ENCODE results near the gene ZNF17.

The ZNF17 gene

DNA sequence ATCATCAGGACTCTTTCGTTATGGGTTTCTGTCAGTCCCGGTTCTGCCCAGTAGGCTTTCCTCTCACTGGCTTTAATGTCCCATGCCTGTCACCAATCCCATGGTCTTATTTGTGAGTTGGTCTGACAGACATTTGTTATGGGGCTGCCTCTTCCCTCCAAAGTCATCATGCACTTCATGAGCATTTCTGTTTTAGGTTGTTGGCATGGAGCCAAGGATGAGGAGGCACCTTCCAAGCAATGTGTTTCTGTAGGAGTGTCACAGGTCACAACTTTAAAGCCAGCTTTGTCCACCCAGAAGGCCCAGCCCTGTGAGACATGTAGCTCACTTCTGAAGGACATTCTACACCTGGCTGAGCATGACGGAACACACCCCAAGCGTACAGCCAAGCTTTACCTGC, 8.5 kb downstream of the ZNF17 start:
- DNase-seq (ENCODE audit: low read depth), result no peak
- H3K4me3 ChIP-seq (ENCODE audit: low read depth, low read length), result no peak overlapping the region
- no peak for TF ChIP-seq MYC (IDR thresholded peaks at IDR 0.05; ENCODE audit: low read depth, low read length)
- TF ChIP-seq, protein P1, sequence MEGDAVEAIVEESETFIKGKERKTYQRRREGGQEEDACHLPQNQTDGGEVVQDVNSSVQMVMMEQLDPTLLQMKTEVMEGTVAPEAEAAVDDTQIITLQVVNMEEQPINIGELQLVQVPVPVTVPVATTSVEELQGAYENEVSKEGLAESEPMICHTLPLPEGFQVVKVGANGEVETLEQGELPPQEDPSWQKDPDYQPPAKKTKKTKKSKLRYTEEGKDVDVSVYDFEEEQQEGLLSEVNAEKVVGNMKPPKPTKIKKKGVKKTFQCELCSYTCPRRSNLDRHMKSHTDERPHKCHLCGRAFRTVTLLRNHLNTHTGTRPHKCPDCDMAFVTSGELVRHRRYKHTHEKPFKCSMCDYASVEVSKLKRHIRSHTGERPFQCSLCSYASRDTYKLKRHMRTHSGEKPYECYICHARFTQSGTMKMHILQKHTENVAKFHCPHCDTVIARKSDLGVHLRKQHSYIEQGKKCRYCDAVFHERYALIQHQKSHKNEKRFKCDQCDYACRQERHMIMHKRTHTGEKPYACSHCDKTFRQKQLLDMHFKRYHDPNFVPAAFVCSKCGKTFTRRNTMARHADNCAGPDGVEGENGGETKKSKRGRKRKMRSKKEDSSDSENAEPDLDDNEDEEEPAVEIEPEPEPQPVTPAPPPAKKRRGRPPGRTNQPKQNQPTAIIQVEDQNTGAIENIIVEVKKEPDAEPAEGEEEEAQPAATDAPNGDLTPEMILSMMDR (IDR thresholded peaks at IDR 0.05; ENCODE audit: low read depth, low read length), result no peak
- no peak for TF ChIP-seq POLR2A (IDR thresholded peaks at IDR 0.05; ENCODE audit: extremely low read depth, insufficient read length)
- TF ChIP-seq, protein P2, sequence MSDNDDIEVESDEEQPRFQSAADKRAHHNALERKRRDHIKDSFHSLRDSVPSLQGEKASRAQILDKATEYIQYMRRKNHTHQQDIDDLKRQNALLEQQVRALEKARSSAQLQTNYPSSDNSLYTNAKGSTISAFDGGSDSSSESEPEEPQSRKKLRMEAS (IDR thresholded peaks at IDR 0.05; ENCODE audit: low read depth, low read length), result no peak

DNA sequence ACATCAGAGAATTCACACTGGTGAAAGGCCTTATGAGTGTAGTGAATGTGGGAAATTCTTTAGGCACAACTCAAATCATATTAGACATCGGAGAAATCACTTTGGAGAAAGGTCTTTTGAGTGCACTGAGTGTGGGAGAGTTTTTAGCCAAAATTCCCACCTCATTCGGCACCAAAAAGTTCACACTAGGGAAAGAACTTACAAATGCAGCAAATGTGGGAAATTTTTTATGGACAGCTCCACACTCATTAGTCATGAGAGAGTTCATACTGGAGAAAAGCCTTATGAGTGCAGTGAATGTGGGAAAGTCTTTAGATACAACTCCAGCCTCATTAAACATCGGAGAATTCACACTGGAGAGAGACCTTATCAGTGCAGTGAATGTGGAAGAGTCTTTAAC, 10.1 kb downstream of the ZNF17 start:
- DNase-seq (ENCODE audit: low read depth), result no peak
- TF ChIP-seq, protein P2 (IDR thresholded peaks at IDR 0.05; ENCODE audit: low read depth, low read length), result no peak
- TF ChIP-seq, protein P1 (IDR thresholded peaks at IDR 0.05; ENCODE audit: low read depth, low read length), result no peak
- TF ChIP-seq POLR2A (IDR thresholded peaks at IDR 0.05; ENCODE audit: extremely low read depth, insufficient read length), result no peak
- no peak for TF ChIP-seq MYC (IDR thresholded peaks at IDR 0.05; ENCODE audit: low read depth, low read length)
- H3K4me3 ChIP-seq (ENCODE audit: low read depth, low read length), result no peak overlapping the region

DNA sequence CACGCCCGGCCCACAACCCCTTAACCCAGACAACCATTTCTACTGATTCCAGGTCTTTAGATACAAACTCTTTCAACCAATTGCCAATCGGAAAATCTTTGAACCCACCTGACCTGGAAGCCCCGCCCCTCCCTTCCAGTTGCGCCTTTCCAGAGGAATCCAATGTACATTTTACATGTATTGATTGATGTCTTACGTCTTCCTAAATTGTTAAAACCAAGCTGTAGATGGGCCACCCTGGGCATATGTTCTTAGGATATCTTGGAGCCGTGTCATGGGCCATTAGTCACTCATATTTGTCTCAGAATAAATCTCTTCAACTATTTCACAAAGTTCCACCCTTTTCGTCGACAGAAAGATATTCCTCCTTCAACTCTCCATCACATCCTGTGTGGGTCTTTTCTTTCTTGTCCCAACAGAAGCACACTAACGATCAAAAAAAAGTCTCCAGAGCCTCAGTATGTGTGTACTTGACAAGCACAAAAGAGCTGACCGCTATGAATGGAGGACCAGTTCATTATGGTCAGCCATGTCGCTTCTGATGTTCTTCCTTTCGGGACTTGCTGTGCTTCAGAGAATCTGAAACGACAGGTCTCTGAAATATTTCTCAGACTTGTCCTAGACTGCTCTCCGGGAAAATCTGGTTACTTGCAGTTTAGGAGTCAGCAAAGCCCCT, 23.6 kb downstream of the ZNF17 start:
- TF ChIP-seq, protein P2 (IDR thresholded peaks at IDR 0.05; ENCODE audit: low read depth, low read length), result no peak
- TF ChIP-seq POLR2A (IDR thresholded peaks at IDR 0.05; ENCODE audit: extremely low read depth, insufficient read length), result no peak
- no peak for TF ChIP-seq MYC (IDR thresholded peaks at IDR 0.05; ENCODE audit: low read depth, low read length)
- TF ChIP-seq, protein P1 (IDR thresholded peaks at IDR 0.05; ENCODE audit: low read depth, low read length), result no peak
- no peak for DNase-seq (ENCODE audit: low read depth)
- peak overlapping the region; percentile 64 for H3K4me3 ChIP-seq (ENCODE audit: low read depth, low read length)

DNA sequence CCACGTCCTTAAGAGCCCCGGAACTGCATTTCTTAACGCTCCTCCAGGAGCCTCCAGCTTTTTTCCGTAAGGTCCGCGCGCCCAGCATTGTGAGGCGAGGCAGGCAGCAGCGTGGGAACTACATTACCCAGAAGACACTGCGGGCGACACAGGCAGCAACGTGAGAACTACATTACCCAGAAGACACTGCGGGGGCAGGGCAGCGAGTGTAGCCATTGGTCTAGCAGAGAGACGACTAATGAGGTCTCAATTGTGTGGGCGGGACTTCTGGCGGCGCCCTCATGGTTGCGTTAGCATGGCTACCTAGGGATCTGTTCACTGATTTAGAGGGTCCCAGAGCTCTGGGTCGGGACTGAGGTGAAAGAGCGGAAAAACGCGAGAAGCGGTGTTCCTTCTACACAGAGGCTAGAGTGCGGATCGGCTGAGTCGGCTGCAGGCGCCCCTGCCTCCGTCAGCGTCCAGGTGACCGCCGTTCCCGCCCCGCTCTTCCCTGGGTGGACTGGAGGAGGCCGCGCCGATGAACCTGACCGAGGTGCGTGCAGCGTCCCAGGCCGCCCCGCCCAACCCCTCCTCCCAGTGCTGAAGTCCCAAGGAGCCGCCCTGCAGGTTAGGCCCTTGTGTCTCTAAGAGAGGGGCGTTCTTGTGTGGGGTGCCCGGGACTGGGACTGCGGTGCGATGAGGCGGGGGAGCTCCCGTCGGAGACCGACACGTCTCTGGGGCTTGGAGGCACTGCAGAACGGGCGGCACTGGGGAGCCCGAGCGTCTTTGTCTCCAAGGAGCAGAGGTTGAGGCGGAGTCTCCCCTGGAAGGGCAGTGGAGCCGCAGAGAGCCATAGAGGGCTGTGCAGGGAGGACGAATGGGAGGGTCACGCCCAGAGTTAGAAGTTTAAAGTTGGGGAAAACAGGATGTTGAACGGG, 24.4 kb downstream of the ZNF17 start, which contains the start of gene ZNF749:
Gene ZNF749, plus strand, starts transcription at position 264 of the 917 bp plus-strand sequence. Its CDS starts 254 bp downstream, at position 518.
- H3K4me3 ChIP-seq (ENCODE audit: low read depth, low read length), result peak within 1 kb of the TSS; percentile 82
- DNase-seq (ENCODE audit: low read depth), result peak; percentile 95
- TF ChIP-seq, protein P2 (IDR thresholded peaks at IDR 0.05; ENCODE audit: low read depth, low read length), result peak; percentile 67
- TF ChIP-seq POLR2A (IDR thresholded peaks at IDR 0.05; ENCODE audit: extremely low read depth, insufficient read length), result peak; percentile 55
- TF ChIP-seq, protein P1 (IDR thresholded peaks at IDR 0.05; ENCODE audit: low read depth, low read length), result no peak
- peak; percentile 88 for TF ChIP-seq MYC (IDR thresholded peaks at IDR 0.05; ENCODE audit: low read depth, low read length)

DNA sequence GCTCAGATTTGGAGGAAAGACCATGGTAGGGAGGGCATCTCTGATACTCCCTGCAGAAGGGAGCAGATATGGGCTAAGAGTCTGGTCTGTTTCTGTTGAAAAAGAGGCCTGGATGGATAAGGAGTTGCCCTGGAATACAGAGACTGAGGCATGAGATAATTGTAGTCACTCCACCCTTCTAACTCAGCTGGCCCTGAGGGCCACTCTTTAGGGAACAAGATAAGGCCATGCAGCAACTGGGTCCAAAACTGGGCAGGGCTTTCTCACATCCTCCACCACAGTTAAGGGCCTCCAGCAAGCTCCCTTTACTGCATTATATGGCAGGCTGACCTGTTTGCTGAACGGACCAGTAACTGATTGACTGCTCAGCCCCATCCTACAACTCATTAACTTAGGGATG, 25.5 kb downstream of the ZNF17 start:
- H3K4me3 ChIP-seq (ENCODE audit: low read depth, low read length), result peak overlapping the region; percentile 82
- no peak for TF ChIP-seq POLR2A (IDR thresholded peaks at IDR 0.05; ENCODE audit: extremely low read depth, insufficient read length)
- TF ChIP-seq MYC (IDR thresholded peaks at IDR 0.05; ENCODE audit: low read depth, low read length), result no peak
- TF ChIP-seq, protein P1 (IDR thresholded peaks at IDR 0.05; ENCODE audit: low read depth, low read length), result no peak
- TF ChIP-seq, protein P2 (IDR thresholded peaks at IDR 0.05; ENCODE audit: low read depth, low read length), result no peak
- no peak for DNase-seq (ENCODE audit: low read depth)
